GM12891 (cell line): ENCODE results near the gene ANO9.

Experiments
- POLR2A ChIP-seq: IDR thresholded peaks from 2 replicates; pipeline ENCODE4 v1.6.1; 2011; ENCODE audit warnings: low read depth, low read length, control low read depth
- POLR2AphosphoS5 ChIP-seq: IDR thresholded peaks from 2 replicates; pipeline ENCODE4 v1.6.1; 2011; ENCODE audit warnings: low read depth, low read length, control low read depth
- SPI1 ChIP-seq: IDR thresholded peaks from 2 replicates; pipeline ENCODE4 v1.6.1; 2011; ENCODE audit warnings: low read depth, low read length, control low read depth
- TAF1 ChIP-seq: IDR thresholded peaks from 2 replicates; pipeline ENCODE4 v1.6.1; 2011; ENCODE audit warnings: low read depth, low read length, control low read depth

- TF ChIP-seq TAF1: no peak
- no peak for TF ChIP-seq POLR2AphosphoS5
- TF ChIP-seq POLR2A: no peak
- TF ChIP-seq SPI1: no peak
These were observed 29.1 kb downstream of the ANO9 start for GRCh38 chr11:412641-413119.
